K562 (cell line): ENCODE results near the gene PACSIN2. TPM values are rescaled to one million over a fixed set of nuclear protein-coding genes. Genes with fewer than 3 reads are reported as not detected.

Experiments used
- ARID2 ChIP-seq: fragments of 450-650 bp; IDR thresholded peaks from 2 replicates; pipeline ENCODE4 v1.6.1; 2017; ENCODE audit warnings: antibody characterized with exemption, mild to moderate bottlenecking
- ATF1 ChIP-seq, 2 experiments: fragments of 450-650 bp in 1 of 2; IDR thresholded peaks; 2 replicates each; pipeline ENCODE4 v1.6.1; 2016; ENCODE audit warnings: missing compliant biosample characterization in 1 of 2, missing genetic modification characterization in 1 of 2
- HDAC3 ChIP-seq: fragments of 450-650 bp; IDR thresholded peaks from 2 replicates; pipeline ENCODE4 v1.6.1; 2018; ENCODE audit warnings: borderline replicate concordance, mild to moderate bottlenecking, moderate library complexity; ENCODE audit not compliant: partially characterized antibody
- HNRNPL ChIP-seq: fragments of 200-400 bp; formaldehyde crosslinking; IDR thresholded peaks from 2 replicates; pipeline ENCODE4 v1.6.1; 2017; ENCODE audit warnings: low read depth, mild to moderate bottlenecking, low read length
- MEF2D ChIP-seq: conservative IDR thresholded peaks from 2 replicates; pipeline ENCODE4 v1.6.1; 2016; ENCODE audit warnings: low read depth, missing genetic modification characterization, missing compliant biosample characterization
- MTA2 ChIP-seq: fragments of 450-650 bp; IDR thresholded peaks from 2 replicates; pipeline ENCODE4 v1.6.1; 2016; ENCODE audit warnings: low read depth
- NFE2 ChIP-seq: IDR thresholded peaks from 2 replicates; pipeline ENCODE4 v1.6.1; 2014; ENCODE audit warnings: antibody characterized with exemption, low read depth
- NR2C2 ChIP-seq, 2 experiments: fragments of 200-800 bp in 1 of 2; sonication (Bioruptor generic) in 1 of 2; sonication (generic) in 1 of 2; formaldehyde crosslinking in 1 of 2; IDR thresholded peaks; 2 replicates each; pipeline versions ENCODE4 v1.6.1 to v1.8.0; 2016 to 2022; ENCODE audit warnings: mild to moderate bottlenecking in 1 of 2, missing compliant biosample characterization in 1 of 2, missing genetic modification characterization in 1 of 2, missing genetic modification reagents in 1 of 2
- PCBP1 ChIP-seq: fragments of 200-400 bp; formaldehyde crosslinking; IDR thresholded peaks from 2 replicates; pipeline ENCODE4 v1.6.1; 2018; ENCODE audit warnings: mild to moderate bottlenecking, low read depth, low read length; ENCODE audit not compliant: poor library complexity, severe bottlenecking
- RAD51 ChIP-seq: fragments of 450-650 bp; IDR thresholded peaks from 2 replicates; pipeline ENCODE4 v1.7.1; 2016; ENCODE audit warnings: low read depth, mild to moderate bottlenecking, borderline replicate concordance
- RBM39 ChIP-seq: fragments of 200-400 bp; formaldehyde crosslinking; optimal IDR thresholded peaks from 2 replicates; pipeline ENCODE3; 2018; ENCODE audit warnings: low read depth, low read length
- SRSF7 ChIP-seq: fragments of 200-400 bp; formaldehyde crosslinking; optimal IDR thresholded peaks from 2 replicates; pipeline ENCODE3; 2017; ENCODE audit warnings: mild to moderate bottlenecking, low read depth, low read length
- TEAD2 ChIP-seq: fragments of 450-650 bp; IDR thresholded peaks from 2 replicates; pipeline ENCODE4 v1.6.1; 2016; ENCODE audit warnings: missing genetic modification characterization, control low read depth, missing compliant biosample characterization
- ZNF274 ChIP-seq: IDR thresholded peaks from 2 replicates; pipeline ENCODE4 v1.6.1; 2011; ENCODE audit warnings: low read depth, mild to moderate bottlenecking, low read length, moderate library complexity, borderline replicate concordance
- ZNF347 ChIP-seq: fragments of 450-650 bp; formaldehyde crosslinking; IDR thresholded peaks from 2 replicates; pipeline ENCODE4 v1.4.0; 2020; ENCODE audit warnings: low read depth, mild to moderate bottlenecking, moderate library complexity
- polyA plus RNA-seq, 8 experiments: library from polyadenylated mRNA; depleted of rRNA in 4 of 8; stranded (reverse) in 5 of 8; unstranded in 3 of 8; fragments of >200 nt; fragmentation: Nextera tagmentation in 2 of 8; fragmentation: Illumina TruSeq in 1 of 8; extraction: Ambion mirVana in 2 of 8; extraction: Trizol in 1 of 8; gene quantifications; 2 replicates each; pipeline versions ENCODE4 v1.2.1 to v1.2.3, GENCODE V29; 2011 to 2014; ENCODE audit warnings: inconsistent platforms in 1 of 8, missing spikeins in 1 of 8
- total RNA-seq, 7 experiments: library from RNA; depleted of rRNA in 6 of 7; stranded (reverse); fragments of >200 nt in 6 of 7; fragmentation: Illumina TruSeq in 2 of 7; extraction: Trizol in 2 of 7; gene quantifications; 2 replicates each; pipeline versions ENCODE4 v1.2.1 to v1.2.3, GENCODE V29; 2011 to 2021; ENCODE audit warnings: low replicate concordance in 1 of 7
- TF ChIP-seq, protein P1 (sequence below): sonication (generic); formaldehyde crosslinking; IDR thresholded peaks from 2 replicates; pipeline ENCODE4 v1.8.0; 2022; ENCODE audit warnings: mild to moderate bottlenecking, missing genetic modification reagents
- TF ChIP-seq, protein P2 (sequence below): fragments of 450-650 bp; IDR thresholded peaks from 2 replicates; pipeline ENCODE4 v1.6.1; 2018; ENCODE audit warnings: mild to moderate bottlenecking, low read depth; ENCODE audit not compliant: partially characterized antibody
- TF ChIP-seq, protein P3 (sequence below), 2 experiments: fragments of 250-450 bp in 1 of 2; fragments of 450-650 bp in 1 of 2; sonication (Bioruptor Pico) in 1 of 2; IDR thresholded peaks; 2 replicates each; pipeline versions ENCODE4 v1.6.1 to v1.8.0; 2016 to 2021; ENCODE audit warnings: mild to moderate bottlenecking in 2 of 2, moderate library complexity in 2 of 2, missing compliant biosample characterization in 1 of 2, missing genetic modification characterization in 1 of 2
- TF ChIP-seq, protein P4 (sequence below): fragments of 250-450 bp; sonication (Bioruptor Pico); IDR thresholded peaks from 2 replicates; pipeline ENCODE4 v1.4.0; 2020; ENCODE audit warnings: mild to moderate bottlenecking, moderate library complexity

Gene PACSIN2
- total and polyA plus RNA-seq, 9 of the 15 experiments (the other 6 are each of a cell fraction or from before 2014, with no cell fraction given): 0.45 to 45.1 (median 23.9) TPM

DNA sequence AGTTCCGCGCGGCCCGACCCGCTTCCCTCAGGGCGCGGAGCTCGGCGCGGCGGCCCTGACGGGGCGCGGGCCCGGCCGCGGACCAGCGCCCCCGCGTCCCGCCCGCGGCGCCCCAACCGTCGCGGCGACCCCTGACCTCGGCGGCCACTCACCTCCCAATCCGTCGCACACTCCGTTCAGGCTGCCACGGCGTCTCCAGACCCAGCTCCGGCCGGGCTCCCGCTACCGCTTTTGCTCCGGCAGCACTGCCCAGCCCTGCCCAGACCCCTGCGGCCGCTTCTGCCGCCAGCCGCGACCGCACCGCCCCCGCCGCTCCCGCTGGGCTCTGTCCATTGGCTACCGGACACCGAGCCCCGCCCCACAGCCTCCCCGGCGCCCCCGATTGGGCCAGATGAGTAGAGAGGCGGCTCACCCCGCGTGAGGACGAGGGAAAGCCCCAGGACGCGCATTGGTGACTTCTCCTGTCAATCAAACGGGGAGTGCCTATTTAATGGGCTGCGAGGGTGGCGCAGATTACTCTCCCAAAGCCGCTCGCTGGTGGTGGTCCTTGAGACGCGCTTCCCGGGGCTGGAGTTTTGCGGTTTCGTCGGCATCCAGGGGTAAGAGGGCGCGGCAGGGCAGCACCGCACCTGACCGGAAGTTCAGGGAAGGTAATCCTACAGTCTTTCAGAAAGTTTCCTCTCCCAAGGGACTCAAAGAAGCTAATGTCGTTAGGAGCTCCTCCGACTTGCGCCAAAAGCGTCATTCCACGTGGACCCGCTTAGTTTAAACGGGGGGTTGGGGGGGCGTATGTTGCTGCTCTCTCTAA lies at the start of gene PACSIN2 (continued):
- TF ChIP-seq, protein P1, sequence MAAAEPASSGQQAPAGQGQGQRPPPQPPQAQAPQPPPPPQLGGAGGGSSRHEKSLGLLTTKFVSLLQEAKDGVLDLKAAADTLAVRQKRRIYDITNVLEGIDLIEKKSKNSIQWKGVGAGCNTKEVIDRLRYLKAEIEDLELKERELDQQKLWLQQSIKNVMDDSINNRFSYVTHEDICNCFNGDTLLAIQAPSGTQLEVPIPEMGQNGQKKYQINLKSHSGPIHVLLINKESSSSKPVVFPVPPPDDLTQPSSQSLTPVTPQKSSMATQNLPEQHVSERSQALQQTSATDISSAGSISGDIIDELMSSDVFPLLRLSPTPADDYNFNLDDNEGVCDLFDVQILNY (CRISPR knock-in tag): no peak
- no peak for TF ChIP-seq ATF1 (CRISPR knock-in tag; IDR thresholded peaks at IDR 0.05)
- peak; percentile 85 for TF ChIP-seq ATF1 (tag; IDR thresholded peaks at IDR 0.05)
- TF ChIP-seq, protein P2, sequence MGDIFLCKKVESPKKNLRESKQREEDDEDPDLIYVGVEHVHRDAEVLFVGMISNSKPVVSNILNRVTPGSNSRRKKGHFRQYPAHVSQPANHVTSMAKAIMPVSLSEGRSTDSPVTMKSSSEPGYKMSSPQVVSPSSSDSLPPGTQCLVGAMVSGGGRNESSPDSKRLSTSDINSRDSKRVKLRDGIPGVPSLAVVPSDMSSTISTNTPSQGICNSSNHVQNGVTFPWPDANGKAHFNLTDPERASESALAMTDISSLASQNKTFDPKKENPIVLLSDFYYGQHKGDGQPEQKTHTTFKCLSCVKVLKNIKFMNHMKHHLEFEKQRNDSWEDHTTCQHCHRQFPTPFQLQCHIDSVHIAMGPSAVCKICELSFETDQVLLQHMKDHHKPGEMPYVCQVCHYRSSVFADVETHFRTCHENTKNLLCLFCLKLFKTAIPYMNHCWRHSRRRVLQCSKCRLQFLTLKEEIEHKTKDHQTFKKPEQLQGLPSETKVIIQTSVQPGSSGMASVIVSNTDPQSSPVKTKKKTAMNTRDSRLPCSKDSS: no peak
- TF ChIP-seq ZNF347 (CRISPR knock-in tag): no peak
- TF ChIP-seq PCBP1: no peak
- TF ChIP-seq NR2C2 (CRISPR knock-in tag; IDR thresholded peaks at IDR 0.05): no peak
- TF ChIP-seq NR2C2 (tag; IDR thresholded peaks at IDR 0.05): peak; percentile 75
- no peak for TF ChIP-seq ZNF274
- no peak for TF ChIP-seq MTA2
- TF ChIP-seq, protein P3, sequence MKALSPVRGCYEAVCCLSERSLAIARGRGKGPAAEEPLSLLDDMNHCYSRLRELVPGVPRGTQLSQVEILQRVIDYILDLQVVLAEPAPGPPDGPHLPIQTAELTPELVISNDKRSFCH (CRISPR knock-in tag; IDR thresholded peaks at IDR 0.05): no peak
- TF ChIP-seq, protein P3 (tag; IDR thresholded peaks at IDR 0.05): 0 out of 2 replicates have a peak, but pooled peaks have one; percentile 39
- TF ChIP-seq HDAC3: peak; percentile 58
- peak; percentile 56; the same call in 1 of the 2 replicates for TF ChIP-seq HNRNPL
- TF ChIP-seq RAD51: no peak
- no peak for TF ChIP-seq SRSF7
- TF ChIP-seq MEF2D (tag): no peak
- no peak for TF ChIP-seq ARID2
- no peak for TF ChIP-seq RBM39
- TF ChIP-seq TEAD2 (tag): no peak
- no peak for TF ChIP-seq NFE2
- TF ChIP-seq, protein P4, sequence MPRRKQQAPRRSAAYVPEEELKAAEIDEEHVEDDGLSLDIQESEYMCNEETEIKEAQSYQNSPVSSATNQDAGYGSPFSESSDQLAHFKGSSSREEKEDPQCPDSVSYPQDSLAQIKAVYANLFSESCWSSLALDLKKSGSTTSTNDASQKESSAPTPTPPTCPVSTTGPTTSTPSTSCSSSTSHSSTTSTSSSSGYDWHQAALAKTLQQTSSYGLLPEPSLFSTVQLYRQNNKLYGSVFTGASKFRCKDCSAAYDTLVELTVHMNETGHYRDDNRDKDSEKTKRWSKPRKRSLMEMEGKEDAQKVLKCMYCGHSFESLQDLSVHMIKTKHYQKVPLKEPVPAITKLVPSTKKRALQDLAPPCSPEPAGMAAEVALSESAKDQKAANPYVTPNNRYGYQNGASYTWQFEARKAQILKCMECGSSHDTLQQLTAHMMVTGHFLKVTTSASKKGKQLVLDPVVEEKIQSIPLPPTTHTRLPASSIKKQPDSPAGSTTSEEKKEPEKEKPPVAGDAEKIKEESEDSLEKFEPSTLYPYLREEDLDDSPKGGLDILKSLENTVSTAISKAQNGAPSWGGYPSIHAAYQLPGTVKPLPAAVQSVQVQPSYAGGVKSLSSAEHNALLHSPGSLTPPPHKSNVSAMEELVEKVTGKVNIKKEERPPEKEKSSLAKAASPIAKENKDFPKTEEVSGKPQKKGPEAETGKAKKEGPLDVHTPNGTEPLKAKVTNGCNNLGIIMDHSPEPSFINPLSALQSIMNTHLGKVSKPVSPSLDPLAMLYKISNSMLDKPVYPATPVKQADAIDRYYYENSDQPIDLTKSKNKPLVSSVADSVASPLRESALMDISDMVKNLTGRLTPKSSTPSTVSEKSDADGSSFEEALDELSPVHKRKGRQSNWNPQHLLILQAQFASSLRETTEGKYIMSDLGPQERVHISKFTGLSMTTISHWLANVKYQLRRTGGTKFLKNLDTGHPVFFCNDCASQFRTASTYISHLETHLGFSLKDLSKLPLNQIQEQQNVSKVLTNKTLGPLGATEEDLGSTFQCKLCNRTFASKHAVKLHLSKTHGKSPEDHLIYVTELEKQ (CRISPR knock-in tag): no peak
